WTC11 (cell line): ENCODE results near the gene APOBEC3B.

ENCODE experiments used
- CTCF ChIP-seq: fragments of 200-600 bp; IDR thresholded peaks from 2 replicates; pipeline ENCODE4 v1.8.0; 2022; ENCODE audit warnings: antibody characterized with exemption
- HMGXB4 ChIP-seq: sonication (generic); formaldehyde crosslinking; IDR thresholded peaks from 2 replicates; pipeline ENCODE4 v1.8.1; 2023; ENCODE audit warnings: mild to moderate bottlenecking, moderate library complexity, missing genetic modification reagents

- no peak for TF ChIP-seq HMGXB4 (CRISPR knock-in tag)
- TF ChIP-seq CTCF, result no peak
These were observed 41.2 kb upstream of the APOBEC3B start for GRCh38 chr22:38940811-38941384.
